RWPE2 (cell line): ENCODE results near the gene DLK2.

Source experiments
- ATAC-seq: fragments of 200-7000 bp; cut with Tn5 transposase; 3 replicates; pipeline ENCODE4 v1.9.1; 2021; ENCODE audit warnings: low read depth
- DNase-seq: peaks from one replicate; pipeline ENCODE4 v3.0.0-alpha.2; 2020; ENCODE audit warnings: low spot score
- H3K27ac ChIP-seq: fragments of 450-650 bp; 2 replicates; pipeline ENCODE4 v1.5.1; 2017; ENCODE audit warnings: mild to moderate bottlenecking; ENCODE audit not compliant: poor library complexity, severe bottlenecking
- H3K27me3 ChIP-seq: fragments of 250-450 bp; sonication (Bioruptor Pico); 2 replicates; pipeline ENCODE4 v1.5.1; 2021; ENCODE audit warnings: mild to moderate bottlenecking, moderate library complexity; ENCODE audit not compliant: insufficient read depth, poor library complexity, severe bottlenecking
- H3K36me3 ChIP-seq: fragments of 250-450 bp; sonication (Bioruptor Pico); 2 replicates; pipeline ENCODE4 v1.5.1; 2020; ENCODE audit warnings: low read depth, mild to moderate bottlenecking, moderate library complexity
- H3K4me1 ChIP-seq: fragments of 250-450 bp; sonication (Bioruptor Pico); 2 replicates; pipeline ENCODE4 v1.5.1; 2021; ENCODE audit warnings: mild to moderate bottlenecking, moderate library complexity; ENCODE audit not compliant: insufficient read depth, poor library complexity, severe bottlenecking
- H3K4me3 ChIP-seq: fragments of 250-450 bp; sonication (Bioruptor Pico); 2 replicates; pipeline ENCODE4 v1.5.1; 2021; ENCODE audit warnings: mild to moderate bottlenecking, moderate library complexity; ENCODE audit not compliant: severe bottlenecking
- H3K9me3 ChIP-seq: fragments of 250-450 bp; sonication (Bioruptor Pico); 2 replicates; pipeline ENCODE4 v1.5.1; 2021; ENCODE audit warnings: mild to moderate bottlenecking, moderate library complexity; ENCODE audit not compliant: severe bottlenecking
- TF ChIP-seq, protein P1 (sequence below): fragments of 450-650 bp; IDR thresholded peaks from one replicate; pipeline ENCODE4 v1.5.1; 2017; ENCODE audit warnings: mild to moderate bottlenecking, moderate library complexity; ENCODE audit not compliant: poor library complexity, severe bottlenecking

The DLK2 gene

GRCh38 chr6:43451939-43452338, 3.4 kb downstream of the DLK2 start:
- peaks cover 47% of the 10 kb centered on the region for H3K36me3 ChIP-seq
- no peak overlapping the region for H3K27ac ChIP-seq
- TF ChIP-seq, protein P1, sequence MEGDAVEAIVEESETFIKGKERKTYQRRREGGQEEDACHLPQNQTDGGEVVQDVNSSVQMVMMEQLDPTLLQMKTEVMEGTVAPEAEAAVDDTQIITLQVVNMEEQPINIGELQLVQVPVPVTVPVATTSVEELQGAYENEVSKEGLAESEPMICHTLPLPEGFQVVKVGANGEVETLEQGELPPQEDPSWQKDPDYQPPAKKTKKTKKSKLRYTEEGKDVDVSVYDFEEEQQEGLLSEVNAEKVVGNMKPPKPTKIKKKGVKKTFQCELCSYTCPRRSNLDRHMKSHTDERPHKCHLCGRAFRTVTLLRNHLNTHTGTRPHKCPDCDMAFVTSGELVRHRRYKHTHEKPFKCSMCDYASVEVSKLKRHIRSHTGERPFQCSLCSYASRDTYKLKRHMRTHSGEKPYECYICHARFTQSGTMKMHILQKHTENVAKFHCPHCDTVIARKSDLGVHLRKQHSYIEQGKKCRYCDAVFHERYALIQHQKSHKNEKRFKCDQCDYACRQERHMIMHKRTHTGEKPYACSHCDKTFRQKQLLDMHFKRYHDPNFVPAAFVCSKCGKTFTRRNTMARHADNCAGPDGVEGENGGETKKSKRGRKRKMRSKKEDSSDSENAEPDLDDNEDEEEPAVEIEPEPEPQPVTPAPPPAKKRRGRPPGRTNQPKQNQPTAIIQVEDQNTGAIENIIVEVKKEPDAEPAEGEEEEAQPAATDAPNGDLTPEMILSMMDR: no peak
- H3K4me1 ChIP-seq: no peaks in the 10 kb centered on the region
- no peak overlapping the region for H3K4me3 ChIP-seq
- H3K27me3 ChIP-seq: no peaks in the 10 kb centered on the region
- no peaks in the 10 kb centered on the region for H3K9me3 ChIP-seq
- DNase-seq (no peak), ATAC-seq (no peak)

- no peak for DNase-seq
These were observed 4.0 kb downstream of the DLK2 start for GRCh38 chr6:43451348-43451747.

GRCh38 chr6:43450699-43451131, 4.6 kb downstream of the DLK2 start:
- no peaks in the 10 kb centered on the region for H3K27me3 ChIP-seq
- H3K4me3 ChIP-seq: no peak overlapping the region
- H3K27ac ChIP-seq: no peak overlapping the region
- ATAC-seq: no peak
- no peaks in the 10 kb centered on the region for H3K9me3 ChIP-seq
- peaks cover 47% of the 10 kb centered on the region for H3K36me3 ChIP-seq
- DNase-seq: no peak
- TF ChIP-seq, protein P1: no peak
- H3K4me1 ChIP-seq: no peaks in the 10 kb centered on the region

More at GRCh38 chr6:43451348-43451747, 4.0 kb downstream of the DLK2 start:
- H3K9me3 ChIP-seq: no peaks in the 10 kb centered on the region
- TF ChIP-seq, protein P1: no peak
- no peak overlapping the region for H3K4me3 ChIP-seq
- no peaks in the 10 kb centered on the region for H3K4me1 ChIP-seq
- peaks cover 47% of the 10 kb centered on the region for H3K36me3 ChIP-seq
- no peak for ATAC-seq
- H3K27ac ChIP-seq: no peak overlapping the region
- no peaks in the 10 kb centered on the region for H3K27me3 ChIP-seq

- Histone ChIP-seq H3K36me3 (peaks cover 49% of the 10 kb centered on the region), H3K9me3 (no peaks in the 10 kb centered on the region), H3K4me3 (no peak overlapping the region), H3K27me3 (no peaks in the 10 kb centered on the region), H3K27ac (no peak overlapping the region), H3K4me1 (no peaks in the 10 kb centered on the region)
- no peak for ATAC-seq
- TF ChIP-seq, protein P1: no peak
- no peak for DNase-seq
These were observed 6.4 kb downstream of the DLK2 start for GRCh38 chr6:43448916-43449315.

- peaks cover 43% of the 10 kb centered on the region for H3K36me3 ChIP-seq
These were observed 7.7 kb downstream of the DLK2 start for GRCh38 chr6:43447604-43448003.

More at GRCh38 chr6:43447604-43448003, 7.7 kb downstream of the DLK2 start:
- TF ChIP-seq, protein P1: no peak
- H3K27ac ChIP-seq: no peak overlapping the region
- no peaks in the 10 kb centered on the region for H3K27me3 ChIP-seq
- no peaks in the 10 kb centered on the region for H3K9me3 ChIP-seq
- ATAC-seq (no peak), DNase-seq (no peak)
- H3K4me1 ChIP-seq: no peaks in the 10 kb centered on the region
- no peak overlapping the region for H3K4me3 ChIP-seq
